SK-N-MC (cell line): ENCODE results near the gene TMEM39A.

Experiments used
- DNase-seq: peaks from one replicate; pipeline ENCODE4 v3.0.0-alpha.2; 2011; ENCODE audit warnings: low read depth, low spot score
- H3K27ac ChIP-seq: fragments of 200-600 bp; sonication (generic); 2 replicates; pipeline ENCODE4 v1.5.1; 2016; ENCODE audit warnings: mixed run types
- H3K36me3 ChIP-seq: fragments of 200-600 bp; sonication (generic); 2 replicates; pipeline ENCODE4 v1.6.1; 2017; ENCODE audit warnings: antibody characterized with exemption, low read length, mixed read lengths; ENCODE audit not compliant: insufficient read depth
- H3K4me3 ChIP-seq: fragments of 200-600 bp; sonication (generic); 2 replicates; pipeline ENCODE4 v1.5.1; 2016
- H3K9ac ChIP-seq: fragments of 200-600 bp; sonication (generic); 2 replicates; pipeline ENCODE4 v1.8.0; 2017; ENCODE audit warnings: mixed run types, mixed read lengths; ENCODE audit not compliant: insufficient read length
- H3K9me3 ChIP-seq: fragments of 200-600 bp; sonication (generic); 2 replicates; pipeline ENCODE4 v1.6.1; 2017; ENCODE audit warnings: low read depth, mild to moderate bottlenecking, antibody characterized with exemption, low read length, moderate library complexity, mixed read lengths
- EZH2 ChIP-seq: fragments of 200-600 bp; sonication (generic); IDR thresholded peaks from one replicate; pipeline ENCODE4 v1.6.1; 2017; ENCODE audit warnings: antibody characterized with exemption
- FOXP2 ChIP-seq: optimal IDR thresholded peaks from 2 replicates; pipeline ENCODE3; 2011; ENCODE audit warnings: mild to moderate bottlenecking, moderate library complexity; ENCODE audit not compliant: insufficient read depth; ENCODE audit errors: extremely low read length, control extremely low read depth
- POLR2AphosphoS5 ChIP-seq: IDR thresholded peaks from 2 replicates; pipeline ENCODE4 v1.6.1; 2012; ENCODE audit warnings: mild to moderate bottlenecking, low read depth, low read length, borderline replicate concordance

TMEM39A gene

GRCh38 chr3:119463171-119464169 lies at the start of gene TMEM39A:
TSS of gene TMEM39A (minus strand) at chr3:119463615. CDS start at chr3:119462074, 1,541 bp downstream.
- peak; percentile 95 for TF ChIP-seq POLR2AphosphoS5
- TF ChIP-seq FOXP2 = no peak
- Histone ChIP-seq H3K36me3 (peaks cover 33% of the 10 kb centered on the region), H3K9ac (peak within 1 kb of the TSS; percentile 97), H3K27ac (peak within 1 kb of the TSS; percentile 48), H3K4me3 (peak within 1 kb of the TSS; percentile 100), H3K9me3 (no peaks in the 10 kb centered on the region)
- DNase-seq = peak; percentile 77

- Histone ChIP-seq H3K9ac (no peak overlapping the region), H3K36me3 (peaks cover 71% of the 10 kb centered on the region), H3K4me3 (no peak overlapping the region), H3K9me3 (no peaks in the 10 kb centered on the region), H3K27ac (no peak overlapping the region)
- no peak for DNase-seq
- TF ChIP-seq POLR2AphosphoS5 (no peak), EZH2 (no peak), FOXP2 (no peak)
These were observed 47.3 kb upstream of the TMEM39A start for GRCh38 chr3:119510690-119511089.

GRCh38 chr3:119508172-119508845 lies 44.9 kb upstream of the TMEM39A start:
- no peaks in the 10 kb centered on the region for H3K9me3 ChIP-seq
- TF ChIP-seq EZH2 = no peak
- H3K9ac ChIP-seq = no peak overlapping the region
- no peak overlapping the region for H3K27ac ChIP-seq
- H3K4me3 ChIP-seq = no peak overlapping the region
- no peak for DNase-seq
- peaks cover 63% of the 10 kb centered on the region for H3K36me3 ChIP-seq

GRCh38 chr3:119507404-119507803 lies 44.0 kb upstream of the TMEM39A start:
- H3K27ac ChIP-seq = no peak overlapping the region
- H3K9ac ChIP-seq = no peak overlapping the region
- H3K9me3 ChIP-seq = no peaks in the 10 kb centered on the region
- H3K36me3 ChIP-seq = peaks cover 64% of the 10 kb centered on the region
- H3K4me3 ChIP-seq = no peak overlapping the region
- TF ChIP-seq EZH2 (no peak), POLR2AphosphoS5 (no peak), FOXP2 (no peak)
- no peak for DNase-seq

- H3K9me3 ChIP-seq = no peaks in the 10 kb centered on the region
- no peak overlapping the region for H3K27ac ChIP-seq
- TF ChIP-seq FOXP2 (no peak), POLR2AphosphoS5 (no peak), EZH2 (no peak)
- no peak for DNase-seq
- H3K4me3 ChIP-seq = no peak overlapping the region
- H3K36me3 ChIP-seq = peaks cover 62% of the 10 kb centered on the region
- H3K9ac ChIP-seq = no peak overlapping the region
These were observed 43.2 kb upstream of the TMEM39A start for GRCh38 chr3:119506631-119507030.

GRCh38 chr3:119500901-119501300 lies 37.5 kb upstream of the TMEM39A start:
- Histone ChIP-seq H3K9ac (peak overlapping the region; percentile 94), H3K36me3 (peaks cover 20% of the 10 kb centered on the region), H3K9me3 (no peaks in the 10 kb centered on the region; the same call in 1 of the 2 replicates), H3K27ac (no peak overlapping the region; the same call in 1 of the 2 replicates), H3K4me3 (peak overlapping the region; percentile 96; the same call in 1 of the 2 replicates)
- TF ChIP-seq FOXP2 = no peak
- no peak for TF ChIP-seq POLR2AphosphoS5
- TF ChIP-seq EZH2 = no peak
- DNase-seq = no peak

GRCh38 chr3:119500265-119500664 lies 36.9 kb upstream of the TMEM39A start:
- Histone ChIP-seq H3K36me3 (peaks cover 14% of the 10 kb centered on the region), H3K9me3 (no peaks in the 10 kb centered on the region; the same call in 1 of the 2 replicates), H3K9ac (peak overlapping the region; percentile 94), H3K27ac (no peak overlapping the region), H3K4me3 (peak overlapping the region; percentile 96)
- DNase-seq = no peak
- TF ChIP-seq POLR2AphosphoS5 = no peak
- TF ChIP-seq FOXP2 = no peak
- TF ChIP-seq EZH2 = no peak
